Cardiac septum (tissue), 1 donor: ENCODE results near the gene CSH2. TPM values are rescaled to one million over a fixed set of nuclear protein-coding genes. Genes with fewer than 3 reads are reported as not detected.
A peak's percentile ranks its signal among the peaks of the same experiment; 100 is the strongest.
"Not testable (repeated sequence)": the region's sequence is repeated elsewhere in the genome, so short reads cannot be mapped to it uniquely, and the experiment has no call there.

Experiments used
- DNase-seq: peaks from one replicate; pipeline ENCODE4 v3.0.0-alpha.2; 2020; ENCODE audit warnings: low spot score
- intact Hi-C: fragments of 100-400 bp; cut with DNase I; formaldehyde crosslinking; loops from one replicate; pipeline ENCODE4 v1.14.0; 2022
- long read RNA-seq: library from polyadenylated mRNA; unstranded; transcript quantifications from one replicate; pipeline ENCODE4 v2.0.0, GENCODE V29; 2021
- total RNA-seq: library from RNA; stranded (reverse); fragmentation: NEBNext Ultra II Directional; extraction: Animal tissue kit (Norgen Biotek cat#: 25700); gene quantifications from one replicate; pipeline ENCODE4 v1.2.1, GENCODE V29; 2021
- donor health status: DM: no; HTN: no; CAD: no.

The CSH2 gene
- not detected for total RNA-seq
- long read RNA-seq: 0 reads

DNA sequence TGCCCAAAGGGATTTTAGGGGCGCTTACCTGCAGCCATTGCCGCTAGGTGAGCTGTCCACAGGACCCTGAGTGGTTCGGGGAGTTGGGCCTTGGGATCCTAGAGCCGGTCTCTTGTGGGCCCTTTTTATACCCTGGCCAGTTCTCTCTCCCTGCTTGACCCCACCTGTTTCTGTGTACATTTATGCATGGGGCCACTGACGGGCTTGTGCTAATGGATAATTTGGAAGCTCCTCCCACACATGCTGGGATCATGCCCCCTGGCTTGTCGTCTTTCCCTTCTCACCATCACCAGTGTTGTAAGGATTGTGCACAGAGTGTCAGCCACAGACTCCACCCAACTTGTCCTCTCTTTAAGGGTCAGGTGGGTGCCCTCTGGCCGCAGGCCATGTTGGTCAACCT, at the start of gene CSH2:
TSS of gene CSH2 (minus strand) at position 101 of the 400 bp plus-strand sequence. CDS start at position 38, 63 bp downstream.
- DNase-seq, intact Hi-C loops: not testable (repeated sequence)

DNA sequence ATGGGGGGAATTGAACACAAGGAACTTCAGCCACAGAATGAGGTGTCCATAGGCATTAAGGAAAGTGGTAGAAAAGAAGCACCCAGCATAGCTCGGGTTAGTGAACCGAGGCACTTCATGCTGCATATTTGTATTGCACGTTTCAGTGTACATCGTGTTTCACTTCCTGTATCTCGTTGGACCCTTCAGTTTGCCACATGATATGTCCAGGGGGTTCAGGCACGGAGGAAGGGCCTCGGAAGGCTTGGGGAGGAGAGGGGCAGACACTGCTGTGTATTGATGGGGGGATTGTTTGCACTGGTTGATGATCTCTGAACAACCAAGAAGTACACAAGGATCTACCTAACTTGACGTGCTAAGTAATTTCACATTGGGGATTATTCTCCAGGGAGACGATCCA, 48.9 kb upstream of the CSH2 start:
- intact Hi-C loops: loop anchor here (10.0 kb wide), 1 partner anchor 362 kb away; no protein-coding TSS in a partner anchor
- not testable (repeated sequence) for DNase-seq

DNA sequence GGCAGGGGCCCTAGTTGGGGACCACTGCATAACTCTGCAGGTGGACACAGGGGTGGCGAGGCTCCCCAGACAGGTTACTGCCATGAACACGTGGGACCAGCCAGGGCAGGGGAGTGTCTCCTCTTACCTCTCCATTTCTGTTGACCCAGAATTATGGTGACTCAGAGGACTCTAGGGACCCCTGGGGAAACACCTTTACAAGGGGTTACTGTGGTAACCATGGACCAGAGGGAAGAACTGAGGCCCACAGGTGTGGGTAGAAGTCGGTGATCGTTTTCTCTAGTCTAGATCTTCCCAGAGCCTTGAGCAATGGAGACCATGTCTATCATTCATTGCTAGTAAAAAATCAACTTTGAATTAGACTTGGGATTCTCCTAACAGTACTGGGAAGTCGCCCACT, 47.3 kb upstream of the CSH2 start:
- not testable (repeated sequence) for DNase-seq
- intact Hi-C loops: loop anchor here (10.0 kb wide), 1 partner anchor 364 kb away; no protein-coding TSS in a partner anchor

DNA sequence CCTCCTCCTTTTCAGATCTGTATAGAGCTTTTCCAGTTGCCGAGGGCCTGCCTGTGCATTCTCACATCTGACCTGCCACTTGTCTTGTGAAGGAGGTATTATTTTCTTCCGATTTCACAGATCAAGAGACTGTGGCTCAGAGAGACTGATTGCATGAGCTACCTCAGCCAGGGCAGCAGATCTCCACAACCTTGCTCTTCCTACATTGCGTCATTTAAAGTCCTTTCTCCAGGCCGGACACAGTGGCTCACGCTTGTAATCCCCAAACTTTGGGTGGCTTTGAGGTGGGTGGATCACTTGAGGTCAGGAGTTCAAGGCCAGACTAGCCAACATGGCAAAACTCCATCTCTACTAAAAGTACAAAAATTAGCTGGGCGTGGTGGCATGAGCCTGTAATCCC, 46.6 kb upstream of the CSH2 start:
- intact Hi-C loops: loop anchor here (10.0 kb wide), 1 partner anchor 365 kb away; no protein-coding TSS in a partner anchor
- not testable (repeated sequence) for DNase-seq

DNA sequence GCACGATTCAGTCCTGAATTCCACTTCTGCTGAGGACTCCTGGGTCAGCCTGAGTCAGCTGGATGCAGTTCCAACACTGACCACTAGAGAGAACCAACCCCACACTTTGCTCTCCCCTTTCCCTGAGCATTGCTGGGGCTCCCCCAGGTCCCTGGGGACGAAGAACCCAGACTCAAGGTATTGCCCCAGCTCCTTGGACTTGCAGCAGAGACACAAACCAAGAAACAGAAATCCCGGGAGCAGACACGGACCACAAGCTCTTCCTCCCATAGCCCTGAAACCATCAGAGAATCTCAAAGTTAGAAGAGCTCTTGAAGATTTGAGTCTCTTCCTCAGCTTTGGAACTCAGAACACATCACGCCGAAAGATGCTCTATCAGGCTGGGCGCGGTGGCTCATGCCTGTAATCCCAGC, 45.8 kb upstream of the CSH2 start:
- intact Hi-C loops: loop anchor here (2.0 to 5.0 kb wide), 3 partner anchors 71 to 213 kb away; partner anchors contain the start of gene ERN1
- DNase-seq: no peak

DNA sequence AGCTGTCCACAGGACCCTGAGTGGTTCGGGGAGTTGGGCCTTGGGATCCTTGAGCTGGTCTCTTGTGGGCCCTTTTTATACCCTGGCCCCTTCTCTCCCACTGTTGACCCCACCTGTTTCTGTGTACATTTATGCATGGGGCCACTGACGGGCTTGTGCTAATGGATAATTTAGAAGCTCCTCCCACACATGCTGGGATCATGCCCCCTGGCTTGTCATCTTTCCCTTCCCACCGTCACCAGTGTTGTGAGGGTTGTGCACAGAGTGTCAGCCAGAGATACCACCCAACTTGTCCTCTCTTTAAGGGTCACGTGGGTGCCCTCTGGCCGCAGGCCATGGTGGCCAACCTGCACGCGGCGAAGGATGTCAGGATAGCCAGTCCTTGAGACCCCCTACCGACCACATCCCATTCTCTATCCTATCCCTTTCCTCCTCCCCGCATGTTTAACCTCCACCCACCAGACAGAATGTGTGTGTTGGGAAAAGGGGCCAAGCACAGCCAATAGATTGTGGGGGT, 45.4 kb upstream of the CSH2 start, which contains the start of gene GH1:
TSS of gene GH1 (minus strand) at position 51 of the 517 bp plus-strand sequence. CDS start 63 bp downstream, outside the sequence.
- DNase-seq: not testable (repeated sequence)
- intact Hi-C loops: loop anchor here (2.0 to 5.0 kb wide), 3 partner anchors 72 to 213 kb away; partner anchors contain the start of gene ERN1

DNA sequence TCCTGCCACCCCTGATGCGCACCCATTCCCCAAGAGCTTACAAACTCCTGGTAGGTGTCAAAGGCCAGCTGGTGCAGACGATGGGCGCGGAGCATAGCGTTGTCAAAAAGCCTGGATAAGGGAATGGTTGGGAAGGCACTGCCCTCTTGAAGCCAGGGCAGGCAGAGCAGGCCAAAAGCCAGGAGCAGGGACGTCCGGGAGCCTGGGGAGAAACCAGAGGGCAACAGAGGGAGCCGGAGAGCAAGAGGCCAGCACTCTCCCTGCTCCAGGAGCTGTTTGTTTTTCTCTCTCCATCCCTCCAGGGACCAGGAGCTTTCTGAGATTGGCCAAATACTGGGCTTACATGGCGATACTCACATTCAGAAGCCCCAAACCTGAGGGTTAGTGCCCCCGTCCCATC, 44.8 kb upstream of the CSH2 start:
- DNase-seq: no peak
- intact Hi-C loops: loop anchor here (2.0 to 5.0 kb wide), 3 partner anchors 72 to 214 kb away; partner anchors contain the start of gene ERN1

DNA sequence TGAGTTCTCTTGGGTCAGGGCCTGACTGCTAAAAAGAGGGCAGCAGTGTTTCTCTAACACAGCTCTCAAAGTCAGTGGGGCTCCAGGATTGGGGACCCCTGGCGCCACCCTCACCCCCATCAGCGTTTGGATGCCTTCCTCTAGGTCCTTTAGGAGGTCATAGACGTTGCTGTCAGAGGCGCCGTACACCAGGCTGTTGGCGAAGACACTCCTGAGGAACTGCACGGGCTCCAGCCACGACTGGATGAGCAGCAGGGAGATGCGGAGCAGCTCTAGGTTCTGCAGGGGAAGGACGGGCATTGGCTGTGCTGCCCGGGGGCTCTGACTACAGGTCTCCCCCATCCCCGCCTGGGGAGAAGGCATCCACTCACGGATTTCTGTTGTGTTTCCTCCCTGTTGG, 44.2 kb upstream of the CSH2 start:
- DNase-seq: no peak
- intact Hi-C loops: loop anchor here (2.0 to 5.0 kb wide), 3 partner anchors 73 to 215 kb away; partner anchors contain the start of gene ERN1

DNA sequence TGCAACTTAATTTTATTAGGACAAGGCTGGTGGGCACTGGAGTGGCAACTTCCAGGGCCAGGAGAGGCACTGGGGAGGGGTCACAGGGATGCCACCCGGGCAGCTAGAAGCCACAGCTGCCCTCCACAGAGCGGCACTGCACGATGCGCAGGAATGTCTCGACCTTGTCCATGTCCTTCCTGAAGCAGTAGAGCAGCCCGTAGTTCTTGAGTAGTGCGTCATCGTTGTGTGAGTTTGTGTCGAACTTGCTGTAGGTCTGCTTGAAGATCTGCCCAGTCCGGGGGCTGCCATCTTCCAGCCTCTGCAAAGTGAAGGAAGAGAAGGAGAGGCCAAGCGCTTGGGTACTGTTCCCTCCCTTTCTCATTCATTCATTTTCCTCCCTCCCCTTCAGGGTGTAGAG, 43.7 kb upstream of the CSH2 start:
- DNase-seq: peak; percentile 35
- intact Hi-C loops: loop anchor here (5.0 kb wide), 1 partner anchor 215 kb away; the partner anchor contains the start of gene ERN1

DNA sequence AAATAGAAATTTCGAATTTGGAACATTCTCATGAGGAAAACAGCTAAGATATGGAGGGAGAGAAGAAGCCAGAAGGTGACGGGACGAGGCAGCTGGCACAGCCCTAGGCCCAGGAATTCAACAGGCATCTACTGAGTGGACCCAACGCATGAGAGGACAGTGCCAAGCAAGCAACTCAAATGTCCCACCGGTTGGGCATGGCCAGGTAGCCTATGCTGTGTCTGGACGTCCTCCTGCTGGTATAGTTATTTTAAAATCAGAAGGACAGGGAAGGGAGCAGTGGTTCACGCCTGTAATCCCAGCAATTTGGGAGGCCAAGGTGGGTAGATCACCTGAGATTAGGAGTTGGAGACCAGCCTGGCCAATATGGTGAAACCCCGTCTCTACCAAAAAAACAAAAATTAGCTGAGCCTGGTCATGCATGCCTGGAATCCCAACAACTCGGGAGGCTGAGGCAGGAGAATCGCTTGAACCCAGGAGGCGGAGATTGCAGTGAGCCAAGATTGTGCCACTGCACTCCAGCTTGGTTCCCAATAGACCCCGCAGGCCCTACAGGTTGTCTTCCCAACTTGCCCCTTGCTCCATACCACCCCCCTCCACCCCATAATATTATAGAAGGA, 43.2 kb upstream of the CSH2 start:
- intact Hi-C loops: loop anchor here (5.0 kb wide), 1 partner anchor 216 kb away; the partner anchor contains the start of gene ERN1
- peak; percentile 36 for DNase-seq

DNA sequence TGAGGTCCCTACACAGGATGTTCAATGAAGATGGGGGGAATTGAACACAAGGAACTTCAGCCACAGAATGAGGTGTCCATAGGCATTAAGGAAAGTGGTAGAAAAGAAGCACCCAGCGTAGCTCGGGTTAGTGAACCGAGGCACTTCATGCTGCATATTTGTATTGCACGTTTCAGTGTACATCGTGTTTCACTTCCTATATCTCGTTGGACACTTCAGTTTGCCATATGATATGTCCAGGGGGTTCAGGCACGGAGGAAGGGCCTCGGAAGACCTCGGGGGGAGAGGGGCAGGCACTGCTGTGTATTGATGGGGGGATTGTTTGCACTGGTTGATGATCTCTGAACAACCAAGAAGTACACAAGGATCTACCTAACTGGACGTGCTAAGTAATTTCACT, 42.3 kb upstream of the CSH2 start:
- DNase-seq: peak; percentile 19
- intact Hi-C loops: loop anchor here (5.0 kb wide), 1 partner anchor 217 kb away; the partner anchor contains the start of gene ERN1

DNA sequence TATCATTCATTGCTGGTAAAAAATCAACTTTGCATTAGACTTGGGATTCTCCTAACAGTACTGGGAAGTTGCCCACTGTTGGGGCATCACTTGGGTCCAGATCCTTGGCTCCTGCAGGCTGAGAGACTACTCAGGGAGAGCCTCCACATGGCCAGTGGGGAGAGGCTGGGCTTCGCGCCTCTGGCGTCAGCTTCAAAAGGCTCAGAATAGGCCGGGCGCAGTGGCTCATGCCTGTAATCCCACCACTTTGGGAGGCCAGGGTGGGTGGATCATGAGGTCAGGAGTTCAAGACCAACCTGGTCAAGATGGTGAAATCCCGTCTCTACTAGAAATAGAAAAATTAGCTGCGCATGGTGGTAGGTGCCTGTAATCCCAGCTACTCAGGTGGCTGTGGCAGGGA, 41.0 kb upstream of the CSH2 start:
- no peak for DNase-seq
- intact Hi-C loops: no loop called here

DNA sequence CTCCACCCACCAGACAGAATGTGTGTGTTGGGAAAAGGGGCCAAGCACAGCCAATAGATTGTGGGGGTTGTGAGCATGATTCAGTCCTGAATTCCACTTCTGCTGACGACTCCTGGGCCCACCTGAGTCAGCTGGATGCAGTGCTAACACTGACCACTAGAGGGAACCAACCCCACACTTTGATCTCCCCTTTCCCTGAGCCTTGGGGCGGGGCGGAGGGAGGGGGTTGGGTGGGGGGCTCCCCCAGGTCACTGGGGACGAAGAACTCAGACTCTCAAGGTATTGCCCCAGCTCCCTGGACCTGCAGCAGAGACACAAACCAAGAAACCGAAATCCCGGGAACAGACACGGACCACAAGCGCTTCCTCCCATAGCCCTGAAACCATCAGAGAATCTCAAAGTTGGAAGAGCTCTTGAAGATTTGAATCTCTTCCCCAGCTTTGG, 38.2 kb upstream of the CSH2 start:
- peak; percentile 41 for DNase-seq
- intact Hi-C loops: no loop called here

DNA sequence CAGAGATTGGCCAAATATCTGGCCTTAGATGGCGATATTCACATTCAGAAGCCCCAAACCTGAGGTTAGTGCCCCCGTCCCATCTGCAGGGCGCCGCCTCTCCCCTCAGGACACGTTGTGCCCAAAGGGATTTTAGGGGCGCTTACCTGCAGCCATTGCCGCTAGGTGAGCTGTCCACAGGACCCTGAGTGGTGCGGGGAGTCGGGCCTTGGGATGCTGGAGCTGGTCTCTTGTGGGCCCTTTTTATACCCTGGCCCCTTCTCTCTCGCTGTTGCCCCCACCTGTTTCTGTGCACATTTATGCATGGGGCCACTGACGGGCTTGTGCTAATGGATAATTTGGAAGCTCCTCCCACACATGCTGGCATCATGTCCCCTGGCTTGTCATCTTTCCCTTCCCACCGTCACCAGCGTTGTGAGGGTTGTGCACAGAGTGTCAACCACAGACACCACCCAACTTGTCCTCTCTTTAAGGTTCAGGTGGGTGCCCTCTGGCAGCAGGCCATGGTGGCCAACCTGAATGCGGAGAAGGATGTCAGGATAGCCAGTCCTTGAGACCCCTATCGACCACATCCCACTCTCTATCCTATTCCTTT, 37.7 kb upstream of the CSH2 start, which contains the start of gene CSHL1:
TSS of gene CSHL1 (minus strand) at position 218 of the 595 bp plus-strand sequence. CDS start at position 156, 62 bp downstream.
- peak; percentile 44 for DNase-seq
- intact Hi-C loops: no loop called here

DNA sequence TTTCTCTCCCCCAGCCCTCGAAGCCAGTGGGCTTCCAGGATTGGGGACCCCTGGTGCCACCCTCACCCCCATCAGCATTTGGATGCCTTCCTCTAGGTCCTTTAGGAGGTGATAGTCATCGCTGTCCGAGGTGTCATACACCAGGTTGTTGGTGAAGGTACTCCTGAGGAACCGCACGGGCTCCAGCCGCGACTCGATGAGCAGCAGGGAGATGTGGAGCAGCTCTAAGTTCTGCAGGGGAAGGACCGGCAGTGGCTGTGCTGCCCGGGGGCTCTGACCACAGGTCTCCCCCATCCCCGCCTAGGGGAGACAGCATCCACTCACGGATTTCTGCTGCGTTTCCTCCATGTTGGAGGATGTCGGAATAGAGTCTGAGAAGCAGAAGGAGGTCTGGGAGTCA, 36.6 kb upstream of the CSH2 start:
- intact Hi-C loops: no loop called here
- DNase-seq: peak; percentile 72

DNA sequence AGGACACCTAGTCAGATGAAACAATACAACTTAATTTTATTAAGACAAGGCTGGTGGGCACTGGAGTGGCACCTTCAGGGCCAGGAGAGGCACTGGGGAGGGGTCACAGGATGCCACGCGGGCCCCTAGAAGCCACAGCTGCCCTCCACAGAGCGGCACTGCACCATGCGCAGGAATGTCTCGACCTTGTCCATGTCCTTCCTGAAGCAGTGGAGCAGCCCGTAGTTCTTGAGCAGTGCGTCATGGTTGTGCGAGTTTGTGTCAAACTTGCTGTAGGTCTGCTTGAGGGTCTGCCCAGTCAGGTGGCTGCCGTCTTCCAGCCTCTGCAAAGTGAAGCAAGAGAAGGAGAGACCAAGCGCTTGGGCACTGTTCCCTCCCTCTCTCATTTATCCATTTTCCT, 36.1 kb upstream of the CSH2 start:
- peak; percentile 63 for DNase-seq
- intact Hi-C loops: not testable (repeated sequence)

DNA sequence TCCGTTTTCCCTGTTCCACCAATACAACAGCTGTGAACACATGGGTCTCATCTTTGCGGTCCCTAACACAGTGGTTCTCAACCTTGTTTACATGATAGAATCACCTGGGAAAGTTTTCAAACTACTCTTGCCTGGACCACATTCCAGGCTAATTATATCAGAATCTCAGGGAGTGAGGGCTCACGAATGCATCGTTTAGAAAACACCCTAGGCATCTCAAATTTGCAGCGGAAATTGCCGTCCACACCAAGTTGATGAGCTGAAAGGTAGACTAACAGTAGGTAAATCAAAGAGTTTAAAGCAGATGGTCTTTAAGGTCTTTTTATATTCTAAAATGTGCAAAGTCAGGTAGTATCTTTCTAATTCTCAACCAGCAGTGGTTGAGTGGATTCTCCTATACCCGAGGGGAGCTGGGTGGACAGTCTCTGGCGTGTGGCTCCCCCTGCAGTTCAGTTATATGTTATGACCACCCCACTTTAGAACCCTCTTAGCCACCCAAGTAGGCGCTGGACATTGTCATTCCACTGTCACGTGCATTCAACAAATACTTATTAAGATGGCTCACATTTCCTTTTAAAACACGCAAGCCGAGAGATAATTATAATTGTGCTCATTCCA, 33.8 kb upstream of the CSH2 start:
- intact Hi-C loops, DNase-seq: not testable (repeated sequence)

DNA sequence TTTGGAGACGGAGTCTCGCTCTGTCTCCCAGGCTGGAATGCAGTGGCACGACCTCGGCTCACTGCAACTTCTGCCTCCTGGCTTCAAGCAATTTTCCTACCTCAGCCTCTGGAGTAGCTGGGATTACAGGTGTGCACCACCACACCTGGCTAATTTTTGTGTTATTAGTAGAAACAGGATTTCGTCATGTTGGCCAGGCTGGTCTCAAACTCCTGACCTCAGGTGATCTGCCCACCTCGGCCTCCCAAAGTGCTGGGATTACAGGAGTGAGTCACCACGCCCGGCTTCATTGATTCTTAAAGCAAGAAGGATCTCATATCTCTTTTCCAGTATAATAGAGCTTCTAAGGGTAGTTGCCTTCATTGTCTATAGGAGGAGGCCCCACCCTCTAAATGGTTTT, 31.3 kb upstream of the CSH2 start:
- intact Hi-C loops, DNase-seq: not testable (repeated sequence)

DNA sequence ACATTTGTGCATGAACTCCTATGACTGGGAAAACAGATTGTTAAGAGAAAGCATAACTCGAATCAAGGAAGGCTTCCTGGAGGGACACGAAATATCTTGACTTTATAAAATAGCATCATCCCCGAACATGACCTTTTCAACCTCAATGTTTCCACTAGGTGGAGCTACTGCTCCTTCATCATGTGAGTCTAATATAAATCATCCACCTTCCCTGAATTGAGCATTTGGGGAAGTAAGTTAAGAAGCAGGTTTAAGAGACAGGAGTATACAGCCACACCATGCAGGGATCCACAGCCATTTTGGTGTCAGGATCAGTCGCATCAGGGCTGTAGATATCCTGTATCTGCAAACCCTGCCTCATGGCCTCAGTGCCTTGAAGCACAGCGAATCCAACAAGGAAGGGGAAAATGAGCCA, 30.3 kb upstream of the CSH2 start:
- intact Hi-C loops: not testable (repeated sequence)

More for the DNA sequence above, 30.3 kb upstream of the CSH2 start:
- not testable (repeated sequence) for DNase-seq
